NOMO-1 treated with dmso at 0.1 percent for 144 hours (cell line): ENCODE measurements around the gene ZDHHC14.
A peak's percentile ranks its signal among the peaks of the same experiment; 100 is the strongest.

ENCODE experiments used
- DNase-seq: peaks from one replicate; lab custom pipeline; 2025; ENCODE audit not compliant: unreplicated experiment; lab: John Stamatoyannopoulos, UW

Gene ZDHHC14

DNA sequence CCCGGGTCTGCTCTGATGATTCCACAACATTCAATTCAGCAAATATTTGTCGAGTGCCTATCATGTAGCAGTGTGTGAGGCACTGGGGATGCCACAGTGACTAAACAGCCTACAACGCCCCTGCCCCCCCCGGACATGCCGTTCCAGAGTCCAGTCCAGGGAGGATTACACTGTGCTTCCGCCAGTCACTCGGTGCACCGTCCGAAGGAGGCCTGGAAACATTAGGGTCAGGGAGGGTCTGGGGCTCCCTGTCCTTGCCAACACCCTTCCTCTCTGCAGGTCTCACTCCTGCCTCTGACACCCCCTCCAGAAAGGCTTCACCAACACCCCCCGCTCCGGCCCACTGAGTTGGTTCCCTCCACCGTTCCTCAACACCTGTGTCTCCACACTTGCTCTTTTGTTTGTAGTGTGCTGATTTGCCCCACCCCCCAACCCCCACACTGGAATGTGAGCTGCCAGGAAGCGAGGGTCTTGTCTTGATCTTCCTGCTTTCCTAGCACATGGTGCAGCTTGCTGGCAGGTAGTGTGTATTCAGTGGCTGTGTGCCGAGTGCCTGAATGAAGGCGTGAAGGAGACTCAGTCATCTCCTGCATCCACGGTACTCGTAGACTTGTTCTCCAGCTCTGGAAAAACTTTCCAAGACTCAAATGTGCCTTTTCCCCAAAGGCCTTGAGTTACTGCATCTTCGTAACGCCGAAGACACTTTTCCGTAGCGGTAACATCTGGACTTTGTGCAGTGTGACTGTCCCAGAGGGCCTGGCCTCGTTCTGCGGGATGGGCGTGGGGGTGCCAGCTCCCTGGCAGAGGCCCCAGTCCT lies 150.4 kb downstream of the ZDHHC14 start:
- DNase-seq: no peak

DNA sequence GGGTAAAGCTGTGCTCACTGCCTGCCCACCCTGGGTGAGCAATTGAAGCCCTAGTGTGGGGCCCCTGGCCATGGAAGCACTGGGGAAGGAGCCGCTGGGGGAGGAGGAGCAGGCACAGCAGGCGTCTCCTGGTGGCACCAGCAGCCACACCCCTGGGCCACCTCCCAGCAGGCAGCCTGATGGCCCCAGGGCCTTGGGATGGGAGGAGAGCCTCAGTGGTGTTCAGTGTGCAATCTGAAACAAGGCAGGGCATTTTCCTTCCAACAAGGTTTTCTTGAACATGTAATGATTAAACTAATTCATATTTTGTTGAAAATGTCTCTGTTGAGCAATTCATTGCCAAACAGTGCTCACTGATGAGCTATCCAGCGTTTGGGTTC lies 151.0 kb downstream of the ZDHHC14 start:
- DNase-seq: no peak

GRCh38 chr6:157533048-157533871 lies 152.3 kb downstream of the ZDHHC14 start:
- no peak for DNase-seq

DNA sequence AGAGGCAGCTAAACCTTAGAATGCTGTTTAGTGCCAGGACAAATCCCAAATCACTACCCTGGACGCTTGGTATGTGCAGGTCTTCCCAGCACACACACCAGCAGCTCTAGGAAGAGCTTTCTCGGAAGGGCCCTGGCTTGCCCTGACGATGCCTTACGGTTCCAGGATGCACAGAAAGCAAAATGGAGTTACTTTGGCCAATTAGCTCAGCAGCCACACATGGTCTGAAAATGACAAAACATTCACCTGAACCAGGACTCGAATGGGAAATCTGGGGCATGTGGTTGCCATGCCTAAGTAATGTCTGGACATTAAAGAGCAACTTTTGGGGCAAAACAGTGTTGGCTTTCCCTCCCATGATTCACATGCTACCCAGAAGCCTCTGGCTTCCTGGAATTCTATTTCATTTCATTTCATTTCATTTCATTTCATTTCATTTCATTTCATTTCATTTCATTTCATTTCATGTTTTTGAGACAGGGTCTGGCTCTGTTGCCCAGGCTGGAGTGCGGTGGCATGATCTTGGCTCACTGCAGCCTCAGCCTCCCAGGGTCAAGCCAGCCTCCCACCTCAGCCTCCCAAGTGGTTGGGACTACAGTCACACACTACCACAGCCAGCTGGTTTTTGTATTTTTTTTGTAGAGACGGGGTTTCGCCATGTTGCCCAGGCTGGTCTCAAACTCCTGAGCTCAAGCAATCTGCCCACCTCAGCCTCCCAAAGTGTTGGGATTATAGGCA lies 153.3 kb downstream of the ZDHHC14 start:
- DNase-seq: no peak

DNA sequence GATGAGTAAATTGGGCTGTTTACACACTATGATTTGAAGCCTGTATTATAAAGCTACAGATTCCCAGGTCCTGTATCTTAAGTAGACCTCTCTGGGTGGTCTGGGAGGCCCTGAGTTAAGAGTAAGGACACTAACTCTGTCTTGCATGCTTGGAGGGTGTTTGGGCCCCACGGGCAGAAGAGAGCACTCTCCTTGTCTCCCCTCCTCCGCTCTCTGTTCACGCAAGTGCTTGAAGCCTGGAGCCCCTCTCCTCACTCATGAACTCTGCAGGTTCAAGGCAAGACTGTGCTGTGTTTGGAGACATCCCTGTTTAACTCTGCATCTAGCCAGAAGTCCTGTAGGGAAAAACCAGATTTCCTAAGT lies 154.0 kb downstream of the ZDHHC14 start:
- DNase-seq: no peak

DNA sequence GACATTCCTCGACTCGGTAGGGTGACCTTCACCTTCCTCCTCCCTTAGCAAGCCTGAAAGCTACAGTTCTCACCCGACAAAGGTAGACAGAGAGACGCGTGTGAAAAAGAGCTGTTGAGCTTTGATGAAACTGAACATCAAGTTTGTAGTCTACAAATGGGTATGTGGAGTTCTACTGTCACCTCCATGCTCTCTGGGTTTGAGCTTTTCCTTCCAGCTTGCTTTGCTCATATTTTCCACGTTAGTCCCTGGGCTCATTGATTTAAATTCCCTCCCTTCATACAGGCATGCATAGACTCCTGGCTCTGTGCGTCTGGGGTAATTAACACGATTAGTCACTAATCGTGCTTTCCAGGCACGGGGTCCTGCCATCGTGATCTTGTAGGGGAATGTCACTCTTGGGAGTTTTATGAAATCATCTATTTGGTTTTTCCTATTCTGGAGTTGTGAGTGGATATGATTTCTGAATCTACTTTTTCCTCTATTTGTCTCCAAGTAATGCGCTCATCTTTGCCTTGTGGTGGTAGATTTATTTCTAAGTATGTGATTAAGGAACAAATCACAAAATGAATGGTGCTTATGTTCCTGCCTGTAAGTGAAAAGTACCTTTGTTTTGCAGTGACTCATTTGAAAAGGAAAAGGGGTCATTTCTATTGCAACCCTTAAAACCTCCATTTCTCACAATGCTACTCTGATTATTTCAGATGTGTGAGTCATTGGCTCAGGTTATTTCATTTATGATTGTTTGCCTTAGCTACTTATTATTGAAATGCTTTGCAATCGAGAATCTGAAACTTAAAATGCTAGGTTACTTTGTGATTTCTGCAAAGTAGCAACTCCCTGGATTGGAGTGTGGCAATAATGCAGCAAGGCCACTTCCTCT lies 154.6 kb downstream of the ZDHHC14 start:
- peak; percentile 36 for DNase-seq

- no peak for DNase-seq
These were observed 155.2 kb downstream of the ZDHHC14 start for GRCh38 chr6:157536223-157536545.

DNA sequence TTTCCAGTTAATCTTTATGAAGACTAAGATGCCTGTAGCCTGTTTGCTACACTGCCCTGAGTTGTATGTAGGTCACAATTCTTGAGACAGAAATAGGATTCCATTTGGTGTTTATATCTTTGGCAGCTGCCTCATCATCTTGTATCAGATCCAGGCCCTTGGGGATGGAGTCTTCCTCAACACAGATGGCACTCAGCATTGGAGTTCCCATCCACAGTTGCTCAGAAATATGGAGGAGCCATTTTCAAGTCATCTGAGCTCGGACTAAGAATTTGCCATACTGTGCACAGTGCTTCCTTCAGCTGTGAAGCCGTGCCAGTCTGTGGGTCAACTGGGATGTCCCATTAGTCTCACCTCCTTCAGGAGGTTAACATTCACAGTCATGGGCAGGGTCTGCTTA lies 156.6 kb downstream of the ZDHHC14 start:
- no peak for DNase-seq

DNA sequence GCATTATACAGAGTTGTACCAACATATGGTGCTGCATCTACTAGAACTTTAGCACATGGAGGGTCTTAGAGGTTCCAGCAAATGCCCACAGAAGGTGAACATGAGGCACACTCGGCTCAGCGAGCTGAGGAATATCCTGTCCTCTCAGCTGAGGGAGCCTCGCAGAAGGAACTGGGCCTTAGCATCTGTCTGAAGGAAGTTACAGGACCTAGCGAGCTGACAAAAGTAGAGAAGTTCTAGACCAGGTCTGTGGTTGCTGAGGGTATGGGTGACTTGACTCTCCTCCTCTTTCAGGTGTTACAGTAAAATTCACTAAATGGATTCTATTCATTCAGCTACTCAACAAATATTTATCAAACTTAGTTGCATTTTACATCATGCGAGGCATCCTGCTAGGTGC lies 157.2 kb downstream of the ZDHHC14 start:
- DNase-seq: no peak

- DNase-seq: no peak
These were observed 157.7 kb downstream of the ZDHHC14 start for GRCh38 chr6:157538698-157539097.

DNA sequence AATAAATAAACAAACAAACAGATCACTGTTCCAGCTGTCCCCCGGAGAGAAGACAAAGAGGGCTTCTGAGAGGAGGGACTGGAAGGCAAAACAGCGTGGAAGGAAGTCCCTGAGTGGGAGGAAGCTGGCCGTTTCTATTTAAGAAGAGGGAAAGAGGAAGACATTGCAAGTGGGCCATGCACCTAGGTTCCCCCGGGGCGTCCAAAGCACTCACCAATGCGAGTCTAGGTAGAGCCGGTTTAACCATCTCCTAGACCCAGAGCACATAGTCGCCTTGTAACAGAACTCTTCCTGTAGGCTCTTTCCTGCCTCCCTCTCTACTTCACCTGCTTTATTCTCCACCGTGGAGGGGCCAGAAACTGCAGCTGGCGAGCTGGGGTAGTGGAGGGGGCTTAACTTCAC lies 158.4 kb downstream of the ZDHHC14 start:
- peak; percentile 22 for DNase-seq

DNA sequence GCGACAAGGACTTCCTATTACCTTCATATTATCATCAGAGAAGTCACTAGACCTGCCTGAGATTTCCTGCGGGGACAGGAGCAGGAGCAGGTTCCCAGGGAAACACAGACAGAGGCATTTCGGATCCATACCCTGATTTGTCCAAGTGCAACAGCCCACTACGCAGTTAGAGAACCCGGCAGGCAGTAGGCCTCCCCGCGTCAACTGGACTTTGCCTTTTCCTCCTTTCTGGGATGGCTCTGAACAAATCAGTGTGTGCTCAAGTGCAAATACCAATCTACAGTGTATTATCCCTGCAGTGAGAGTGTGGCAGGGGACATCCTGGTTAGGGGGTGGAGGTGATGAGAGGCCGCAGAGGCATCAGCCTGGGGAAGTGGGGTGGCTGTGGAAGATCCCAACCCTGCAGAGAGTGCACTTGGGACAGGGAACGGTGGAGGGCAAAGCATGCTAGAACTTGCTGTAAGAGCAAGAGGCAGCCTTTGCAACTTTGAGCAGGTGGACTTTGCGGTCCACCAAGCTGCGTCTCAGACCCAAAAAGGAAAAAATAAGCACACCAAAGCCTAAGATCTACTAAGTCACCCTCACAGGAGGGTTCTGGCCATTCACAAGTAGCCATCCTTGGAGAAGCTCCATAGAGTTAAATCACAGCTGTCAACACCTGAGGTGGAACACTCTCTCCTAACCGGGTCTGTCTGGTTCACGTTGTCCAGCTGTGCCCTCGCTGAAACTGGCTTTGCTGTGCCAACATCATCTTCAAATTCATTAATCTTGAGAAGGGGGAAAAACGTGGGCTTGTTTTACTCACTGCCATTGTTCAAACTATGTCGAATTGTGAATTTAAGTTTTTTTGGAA lies 159.1 kb downstream of the ZDHHC14 start:
- no peak for DNase-seq

DNA sequence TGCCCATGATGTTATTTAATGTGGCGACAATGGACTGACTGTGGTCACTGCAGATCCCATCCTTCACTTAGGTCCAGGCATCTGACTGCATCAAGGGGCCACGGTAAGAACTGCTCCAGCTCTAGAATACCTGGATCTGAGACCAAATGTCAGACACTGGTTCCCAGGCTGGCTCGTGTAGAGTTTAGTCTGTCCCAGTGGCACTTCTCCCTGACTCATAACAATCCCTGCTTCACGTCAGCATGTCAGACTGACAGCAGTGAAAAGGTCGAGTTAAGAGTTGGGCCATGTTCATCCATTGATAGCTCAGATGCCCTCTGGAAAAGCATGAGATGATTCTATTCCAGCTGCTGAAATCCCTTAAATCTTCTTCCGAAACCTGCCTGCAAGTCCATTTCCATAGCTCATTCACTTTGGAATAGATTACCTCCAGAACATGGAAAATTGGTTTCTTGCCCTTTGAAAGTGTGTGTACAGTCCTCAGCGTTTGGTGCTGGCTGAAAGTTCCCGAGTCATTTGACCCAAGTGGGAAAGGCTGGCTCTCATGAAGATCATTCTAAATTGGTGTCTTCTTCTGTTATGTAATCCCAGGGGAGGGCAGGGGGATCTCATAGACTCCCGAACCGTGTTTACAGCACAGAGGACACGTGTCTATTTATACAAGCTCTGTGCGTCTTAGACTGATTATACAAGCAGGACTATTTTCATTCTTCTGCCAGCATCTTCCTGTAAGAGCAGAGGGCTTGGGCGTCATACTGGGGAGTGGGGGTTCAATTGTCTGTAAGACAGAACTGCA lies 160.8 kb downstream of the ZDHHC14 start:
- no peak for DNase-seq

DNA sequence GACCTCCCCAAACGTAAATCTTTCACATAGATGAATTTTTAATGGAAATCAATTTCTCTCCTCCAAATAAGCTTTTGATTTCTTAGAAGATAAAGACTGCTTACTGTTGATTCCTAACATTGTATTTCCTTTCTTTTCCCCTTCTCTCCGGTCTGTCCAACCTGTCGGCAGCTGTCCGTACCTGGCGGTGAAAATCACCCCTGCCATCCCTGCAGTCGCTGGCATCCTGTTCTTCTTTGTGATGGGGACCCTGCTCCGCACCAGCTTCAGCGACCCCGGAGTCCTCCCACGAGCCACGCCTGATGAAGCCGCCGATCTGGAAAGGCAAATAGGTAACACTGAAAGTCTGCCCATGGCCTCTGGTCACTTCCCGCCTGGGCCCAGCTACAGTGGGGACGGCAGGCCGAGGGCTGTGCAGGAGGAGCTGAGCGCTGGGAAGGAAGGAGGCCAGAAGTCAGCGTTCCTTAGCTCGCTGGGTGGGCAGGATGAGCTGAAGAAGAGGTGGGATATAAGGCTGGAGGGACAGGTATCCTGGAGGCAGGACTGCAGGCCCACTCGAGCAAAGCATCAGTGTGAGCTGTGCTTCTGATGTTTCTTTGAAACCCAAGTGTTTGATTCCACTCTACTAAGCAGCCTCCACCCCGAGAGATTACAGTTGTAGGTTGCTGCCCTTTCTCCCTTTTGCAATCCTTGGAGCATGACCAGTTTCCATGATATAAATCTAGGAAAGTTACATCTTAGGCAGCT lies 161.6 kb downstream of the ZDHHC14 start:
- no peak for DNase-seq

DNA sequence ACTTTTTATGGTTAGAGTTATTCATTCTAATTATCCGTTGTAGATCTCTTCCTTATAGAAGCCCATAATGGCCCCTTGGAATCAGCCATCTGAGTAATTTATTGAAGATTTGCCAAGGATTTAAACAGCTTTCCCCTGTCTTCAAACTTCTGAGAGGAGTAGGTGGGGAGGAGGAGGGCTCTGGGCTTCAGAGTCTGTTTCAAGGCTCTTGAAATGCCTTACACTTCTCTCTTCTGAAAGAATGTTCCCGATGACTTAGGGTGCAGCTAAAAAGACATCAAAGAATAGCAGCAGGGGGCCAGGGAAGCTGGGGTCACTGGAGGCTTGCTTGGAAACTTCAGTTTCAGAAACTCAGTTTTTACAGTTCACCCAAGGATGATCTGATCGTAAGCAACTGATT lies 165.3 kb downstream of the ZDHHC14 start:
- DNase-seq: no peak

DNA sequence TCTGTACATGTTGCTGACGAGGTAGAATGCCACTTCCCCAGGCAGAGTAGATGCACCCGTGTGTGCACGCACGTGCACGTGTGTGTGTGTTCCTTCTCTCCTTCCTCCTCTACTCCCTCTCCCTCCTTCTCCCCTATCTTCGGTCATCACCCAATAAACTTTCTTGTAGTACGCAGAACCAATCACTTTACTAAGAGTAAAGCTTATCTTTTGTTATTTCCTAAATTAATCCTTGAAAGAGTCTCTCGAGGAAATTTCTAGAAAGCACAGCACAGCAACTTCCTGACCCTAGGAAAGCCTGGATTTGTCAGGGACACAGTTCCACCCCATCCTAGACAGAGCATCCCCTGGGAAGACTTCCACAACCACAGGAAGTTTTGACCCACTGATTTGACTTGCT lies 166.1 kb downstream of the ZDHHC14 start:
- no peak for DNase-seq

DNA sequence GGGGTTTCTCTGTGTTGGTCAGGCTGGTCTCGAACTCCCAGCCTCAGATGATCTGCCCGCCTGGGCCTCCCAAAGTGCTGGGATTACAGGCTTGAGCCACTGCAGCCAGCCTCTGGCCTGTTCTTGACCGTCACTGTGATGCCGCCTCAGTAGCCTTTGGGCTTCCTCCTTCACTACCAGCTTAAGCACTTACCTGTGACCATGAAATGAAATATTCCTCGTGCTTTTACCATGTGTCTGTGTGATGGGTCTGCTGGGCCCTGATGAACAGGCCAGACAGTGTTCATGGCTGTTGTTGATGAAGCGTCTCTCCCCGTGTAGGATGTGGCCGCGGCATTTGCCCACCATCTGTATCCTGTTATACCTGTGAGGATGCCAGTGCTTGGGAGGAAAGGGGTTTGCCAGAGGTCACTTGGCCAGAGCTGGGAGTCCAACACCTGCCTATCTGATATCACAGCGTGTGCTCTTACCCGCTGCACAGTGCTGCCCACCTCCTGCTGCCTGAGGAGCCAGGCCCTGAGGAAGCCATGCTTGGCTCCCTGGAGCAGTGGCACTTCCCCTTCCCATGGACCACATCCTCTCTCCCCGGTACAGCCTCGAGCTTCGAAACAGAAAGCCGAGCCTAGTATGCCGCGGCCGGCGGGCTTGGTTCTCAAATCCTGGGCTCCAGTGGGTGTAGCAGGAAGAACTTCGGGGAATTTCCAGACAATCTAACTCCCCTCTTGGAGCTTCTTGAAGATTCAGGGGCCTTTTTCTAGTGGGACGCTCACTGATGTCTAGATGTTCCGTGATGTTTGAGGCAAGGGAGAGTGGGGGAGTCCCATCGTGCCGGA lies 167.9 kb downstream of the ZDHHC14 start:
- DNase-seq: no peak

- DNase-seq: no peak
These were observed 168.4 kb downstream of the ZDHHC14 start for GRCh38 chr6:157549468-157549745.
